Liver (tissue), 9 donors: ENCODE measurements around the gene IFNAR1. TPM values are rescaled to one million over a fixed set of nuclear protein-coding genes. Genes with fewer than 3 reads are reported as not detected.

ENCODE experiments used
- DNase-seq: peaks from one replicate; pipeline ENCODE4 v3.0.0-alpha.2; 2017; ENCODE audit warnings: low spot score
- H3K27ac ChIP-seq, 2 donors: one replicate each; pipeline ENCODE4 v1.7.0; 2013; ENCODE audit warnings: inconsistent platforms in 2 of 2, low read length in 2 of 2, control low read depth in 1 of 2, low read depth in 1 of 2, mild to moderate bottlenecking in 1 of 2
- H3K27me3 ChIP-seq, 4 donors: one replicate each; pipeline versions ENCODE4 v1.6.1 to v1.7.0; 2013; ENCODE audit warnings: low read length in 3 of 4, inconsistent platforms in 1 of 4, mild to moderate bottlenecking in 1 of 4, moderate library complexity in 1 of 4; ENCODE audit not compliant: control insufficient read depth in 4 of 4, insufficient read depth in 4 of 4
- H3K36me3 ChIP-seq, 4 donors: one replicate each; pipeline versions ENCODE4 v1.6.1 to v1.7.0; 2013; ENCODE audit warnings: low read length in 3 of 4, mild to moderate bottlenecking in 3 of 4, low read depth in 1 of 4, moderate library complexity in 1 of 4; ENCODE audit not compliant: control insufficient read depth in 4 of 4, insufficient read depth in 3 of 4
- H3K4me1 ChIP-seq, 4 donors: one replicate each; pipeline versions ENCODE4 v1.6.1 to v1.7.0; 2013; ENCODE audit warnings: low read length in 3 of 4, mild to moderate bottlenecking in 3 of 4, moderate library complexity in 1 of 4; ENCODE audit not compliant: control insufficient read depth in 4 of 4, insufficient read depth in 4 of 4
- H3K4me3 ChIP-seq, 3 donors: one replicate each; pipeline versions ENCODE4 v1.6.1 to v1.7.0; 2013; ENCODE audit warnings: low read length in 3 of 3, control low read depth in 1 of 3, low read depth in 1 of 3, mild to moderate bottlenecking in 1 of 3
- H3K9ac ChIP-seq, 2 donors: one replicate each; pipeline ENCODE4 v1.7.0; 2013; ENCODE audit warnings: low read length in 2 of 2, mild to moderate bottlenecking in 2 of 2, moderate library complexity in 2 of 2, control low read depth in 1 of 2, low read depth in 1 of 2
- H3K9me3 ChIP-seq, 4 donors: one replicate each; pipeline versions ENCODE4 v1.6.1 to v1.7.0; 2013; ENCODE audit warnings: low read length in 3 of 4; ENCODE audit not compliant: control insufficient read depth in 4 of 4
- EGR1 ChIP-seq, 2 donors: IDR thresholded peaks; 2 replicates each; pipeline ENCODE4 v1.6.1; 2016 to 2018; ENCODE audit warnings: antibody characterized with exemption in 2 of 2, low read depth in 2 of 2
- FOXA1 ChIP-seq: IDR thresholded peaks from 2 replicates; pipeline ENCODE4 v1.6.1; 2016; ENCODE audit warnings: antibody characterized with exemption
- FOXA2 ChIP-seq: IDR thresholded peaks from 2 replicates; pipeline ENCODE4 v1.6.1; 2016; ENCODE audit warnings: antibody characterized with exemption
- GABPA ChIP-seq, 2 donors: IDR thresholded peaks in 1 of 2; conservative IDR thresholded peaks in 1 of 2; 2 replicates each; pipeline ENCODE4 v1.6.1; 2016; ENCODE audit warnings: antibody characterized with exemption in 2 of 2, mild to moderate bottlenecking in 1 of 2, moderate library complexity in 1 of 2
- HNF4A ChIP-seq, 2 donors: conservative IDR thresholded peaks; 2 replicates each; pipeline ENCODE4 v1.6.1; 2016; ENCODE audit warnings: antibody characterized with exemption in 2 of 2, mild to moderate bottlenecking in 2 of 2
- HNF4G ChIP-seq: IDR thresholded peaks from 2 replicates; pipeline ENCODE4 v1.6.1; 2016; ENCODE audit warnings: antibody characterized with exemption
- JUND ChIP-seq, 2 donors: IDR thresholded peaks; 2 replicates each; pipeline ENCODE4 v1.6.1; 2016; ENCODE audit warnings: antibody characterized with exemption in 2 of 2
- NR2F2 ChIP-seq: IDR thresholded peaks from 2 replicates; pipeline ENCODE4 v1.6.1; 2016; ENCODE audit warnings: antibody characterized with exemption
- RAD21 ChIP-seq, 2 donors: IDR thresholded peaks; 2 replicates each; pipeline ENCODE4 v1.6.1; 2016; ENCODE audit warnings: antibody characterized with exemption in 2 of 2, mild to moderate bottlenecking in 2 of 2
- RXRA ChIP-seq, 2 donors: IDR thresholded peaks; 2 replicates each; pipeline ENCODE4 v1.6.1; 2017 to 2018; ENCODE audit warnings: antibody characterized with exemption in 2 of 2, mild to moderate bottlenecking in 1 of 2
- SP1 ChIP-seq: IDR thresholded peaks from 2 replicates; pipeline ENCODE4 v1.6.1; 2018; ENCODE audit warnings: antibody characterized with exemption, mild to moderate bottlenecking
- TAF1 ChIP-seq: conservative IDR thresholded peaks from 2 replicates; pipeline ENCODE4 v1.6.1; 2016; ENCODE audit warnings: antibody characterized with exemption, mild to moderate bottlenecking
- YY1 ChIP-seq: IDR thresholded peaks from 2 replicates; pipeline ENCODE4 v1.6.1; 2016; ENCODE audit warnings: antibody characterized with exemption, mild to moderate bottlenecking
- WGBS: extraction: QIAGEN DNeasy Blood & Tissue Kit; methylation state at CpG from one replicate; pipeline ENCODE4 v1.1.7; 2013; 5-methylcytosine and 5-hydroxymethylcytosine counted together
- polyA plus RNA-seq, 2 donors: library from polyadenylated mRNA; stranded (reverse) in 1 of 2; unstranded in 1 of 2; fragments of 200-250 nt in 1 of 2; fragments of >200 nt in 1 of 2; fragmentation: Nextera tagmentation in 1 of 2; extraction: Ambion mirVana in 1 of 2; gene quantifications; one replicate each; pipeline versions ENCODE4 v1.2.1 to v1.2.3, GENCODE V29; 2013 to 2015
- total RNA-seq, 2 donors: library from RNA; depleted of rRNA; stranded (reverse); fragments of >200 nt; gene quantifications; one replicate each; pipeline ENCODE4 v1.2.3, GENCODE V29; 2014
- TF ChIP-seq, protein P1 (sequence below): IDR thresholded peaks from 2 replicates; pipeline ENCODE4 v1.6.1; 2016; ENCODE audit warnings: antibody characterized with exemption
- TF ChIP-seq, protein P2 (sequence below): IDR thresholded peaks from 2 replicates; pipeline ENCODE4 v1.6.1; 2016; ENCODE audit warnings: antibody characterized with exemption
- TF ChIP-seq, protein P3 (sequence below): IDR thresholded peaks from 2 replicates; pipeline ENCODE4 v1.6.1; 2016; ENCODE audit warnings: antibody characterized with exemption
- TF ChIP-seq, protein P4 (sequence below): IDR thresholded peaks from 2 replicates; pipeline ENCODE4 v1.6.1; 2016; ENCODE audit warnings: antibody characterized with exemption, mild to moderate bottlenecking
- donor health status: healthy.
- donor health status: healthy.
- donor health status: healthy.
- donor health status: healthy.
- donor health status: healthy.

Gene IFNAR1
- total and polyA plus RNA-seq, 4 donors: 31.1 to 54.3 (median 46.2) TPM

DNA sequence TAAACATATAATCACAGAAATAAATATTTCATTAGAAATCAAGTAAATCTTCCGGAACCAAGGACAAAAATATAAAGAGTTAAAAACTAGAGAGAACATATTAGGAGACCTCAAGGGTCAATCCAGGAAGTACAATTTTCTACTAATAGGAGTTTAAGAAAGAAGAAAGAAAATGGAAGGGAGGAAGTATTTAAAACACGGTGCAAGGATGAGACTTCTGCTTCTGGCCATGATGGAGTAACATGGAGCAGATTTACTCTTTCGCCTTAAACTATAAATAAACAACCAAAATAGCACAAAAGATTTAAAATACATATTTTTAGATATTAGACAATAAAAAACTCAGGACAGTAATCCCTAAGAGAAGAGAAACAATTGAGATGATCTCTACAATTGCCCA is 12.6 kb upstream of the IFNAR1 start (continued):
- TF ChIP-seq, protein P1, sequence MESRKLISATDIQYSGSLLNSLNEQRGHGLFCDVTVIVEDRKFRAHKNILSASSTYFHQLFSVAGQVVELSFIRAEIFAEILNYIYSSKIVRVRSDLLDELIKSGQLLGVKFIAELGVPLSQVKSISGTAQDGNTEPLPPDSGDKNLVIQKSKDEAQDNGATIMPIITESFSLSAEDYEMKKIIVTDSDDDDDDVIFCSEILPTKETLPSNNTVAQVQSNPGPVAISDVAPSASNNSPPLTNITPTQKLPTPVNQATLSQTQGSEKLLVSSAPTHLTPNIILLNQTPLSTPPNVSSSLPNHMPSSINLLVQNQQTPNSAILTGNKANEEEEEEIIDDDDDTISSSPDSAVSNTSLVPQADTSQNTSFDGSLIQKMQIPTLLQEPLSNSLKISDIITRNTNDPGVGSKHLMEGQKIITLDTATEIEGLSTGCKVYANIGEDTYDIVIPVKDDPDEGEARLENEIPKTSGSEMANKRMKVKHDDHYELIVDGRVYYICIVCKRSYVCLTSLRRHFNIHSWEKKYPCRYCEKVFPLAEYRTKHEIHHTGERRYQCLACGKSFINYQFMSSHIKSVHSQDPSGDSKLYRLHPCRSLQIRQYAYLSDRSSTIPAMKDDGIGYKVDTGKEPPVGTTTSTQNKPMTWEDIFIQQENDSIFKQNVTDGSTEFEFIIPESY: no peak
- TF ChIP-seq GABPA (IDR thresholded peaks at IDR 0.05 in 1 of 2, conservative IDR thresholded peaks at IDR 0.05 in 1 of 2) (no peak), SP1 (no peak)

DNA sequence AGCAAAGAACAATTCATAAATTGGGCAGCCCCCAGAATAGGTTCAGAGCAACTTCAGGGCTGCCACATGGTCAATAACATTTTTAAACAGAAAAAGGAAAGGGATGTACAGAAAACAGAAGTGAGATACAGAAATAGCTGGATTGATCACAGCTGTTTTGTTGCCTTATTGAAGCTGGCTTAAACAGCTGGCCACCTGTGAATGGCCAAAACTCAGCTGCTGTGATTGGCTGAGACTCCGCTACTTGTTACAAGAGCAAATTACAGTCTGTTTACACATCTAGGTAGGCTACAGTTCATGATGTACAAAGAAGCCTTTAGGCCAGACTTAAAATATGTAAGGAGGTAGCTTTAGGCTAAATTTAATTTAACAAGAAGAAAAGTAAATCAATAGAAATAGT is 11.6 kb upstream of the IFNAR1 start:
- DNase-seq: no peak
- WGBS: 96% methylated on average over 1 of the region's 1 CpG
- no peaks in the 10 kb centered on the region for H3K27me3 ChIP-seq
- no peaks in the 10 kb centered on the region for H3K9me3 ChIP-seq
- H3K4me1 ChIP-seq: no peaks in the 10 kb centered on the region
- no peak overlapping the region for H3K4me3 ChIP-seq
- TF ChIP-seq HNF4A (conservative IDR thresholded peaks at IDR 0.05) (no peak), TAF1 (no peak), EGR1 (IDR thresholded peaks at IDR 0.05; ENCODE audit: low read depth in 2 of 2) (no peak), NR2F2 (no peak), RXRA (IDR thresholded peaks at IDR 0.05) (no peak), FOXA1 (no peak), JUND (IDR thresholded peaks at IDR 0.05) (no peak)
- TF ChIP-seq, protein P2, sequence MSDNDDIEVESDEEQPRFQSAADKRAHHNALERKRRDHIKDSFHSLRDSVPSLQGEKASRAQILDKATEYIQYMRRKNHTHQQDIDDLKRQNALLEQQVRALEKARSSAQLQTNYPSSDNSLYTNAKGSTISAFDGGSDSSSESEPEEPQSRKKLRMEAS: no peak
- TF ChIP-seq, protein P3, sequence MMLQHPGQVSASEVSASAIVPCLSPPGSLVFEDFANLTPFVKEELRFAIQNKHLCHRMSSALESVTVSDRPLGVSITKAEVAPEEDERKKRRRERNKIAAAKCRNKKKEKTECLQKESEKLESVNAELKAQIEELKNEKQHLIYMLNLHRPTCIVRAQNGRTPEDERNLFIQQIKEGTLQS: no peak
- no peak overlapping the region for H3K27ac ChIP-seq
- H3K9ac ChIP-seq: no peak overlapping the region
- no peaks in the 10 kb centered on the region for H3K36me3 ChIP-seq

DNA sequence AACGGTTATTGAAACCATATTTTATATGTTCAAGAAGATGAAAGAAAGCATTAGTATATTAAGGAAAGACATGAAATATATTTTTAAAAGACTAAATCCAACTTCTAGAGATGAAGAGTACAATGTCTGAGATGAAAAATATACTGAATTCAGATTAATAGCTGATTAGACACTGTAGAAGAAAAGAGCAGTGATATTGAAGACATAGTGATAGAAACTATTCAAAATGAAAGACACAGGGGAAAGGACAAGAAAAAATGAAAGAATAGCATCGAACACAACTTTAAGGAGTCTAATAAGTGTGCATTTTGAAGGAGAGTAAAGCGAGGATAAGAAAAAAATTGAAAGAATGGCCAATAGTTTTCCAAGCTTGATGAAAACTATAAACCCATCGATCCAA is 11.2 kb upstream of the IFNAR1 start:
- Histone ChIP-seq H3K9ac (no peak overlapping the region), H3K27me3 (no peaks in the 10 kb centered on the region), H3K4me3 (no peak overlapping the region), H3K9me3 (no peaks in the 10 kb centered on the region), H3K36me3 (no peaks in the 10 kb centered on the region), H3K4me1 (no peaks in the 10 kb centered on the region), H3K27ac (no peak overlapping the region)
- WGBS: 92% methylated on average over 4 of the region's 4 CpGs
- DNase-seq: no peak
- TF ChIP-seq YY1 (no peak), EGR1 (IDR thresholded peaks at IDR 0.05; ENCODE audit: low read depth in 2 of 2) (no peak)

DNA sequence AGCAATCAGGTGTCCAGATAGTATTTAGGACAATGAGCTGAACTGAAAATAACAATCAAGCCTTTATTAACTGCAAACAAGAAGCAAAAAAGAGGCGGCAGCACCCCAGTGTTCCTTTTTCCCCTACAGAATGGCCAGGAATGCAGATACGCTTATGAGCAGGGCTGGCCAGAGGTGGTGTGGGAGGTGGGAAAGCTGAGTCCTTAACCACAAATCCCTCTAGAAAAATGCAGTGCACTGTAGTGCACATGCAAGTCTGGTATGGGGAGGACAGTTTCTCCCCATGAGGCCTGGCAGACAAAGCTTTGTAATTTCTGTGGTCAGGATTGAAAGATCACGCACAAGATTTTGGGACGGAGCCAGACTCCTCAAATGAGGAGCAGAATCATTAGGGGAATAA is 10.7 kb upstream of the IFNAR1 start:
- no peak for DNase-seq
- H3K36me3 ChIP-seq: no peaks in the 10 kb centered on the region
- no peak overlapping the region for H3K4me3 ChIP-seq
- H3K27ac ChIP-seq: no peak overlapping the region
- no peaks in the 10 kb centered on the region for H3K27me3 ChIP-seq
- no peak overlapping the region for H3K9ac ChIP-seq
- WGBS: 85% methylated on average over 4 of the region's 4 CpGs
- H3K9me3 ChIP-seq: no peaks in the 10 kb centered on the region
- no peaks in the 10 kb centered on the region for H3K4me1 ChIP-seq
- TF ChIP-seq JUND (IDR thresholded peaks at IDR 0.05) (no peak), TAF1 (no peak), FOXA2 (no peak), NR2F2 (no peak), RAD21 (IDR thresholded peaks at IDR 0.05) (no peak), FOXA1 (no peak), YY1 (no peak), EGR1 (IDR thresholded peaks at IDR 0.05; ENCODE audit: low read depth in 2 of 2) (no peak), GABPA (IDR thresholded peaks at IDR 0.05 in 1 of 2, conservative IDR thresholded peaks at IDR 0.05 in 1 of 2) (no peak), SP1 (no peak), HNF4G (no peak)
- TF ChIP-seq, protein P1: no peak
- TF ChIP-seq, protein P4, sequence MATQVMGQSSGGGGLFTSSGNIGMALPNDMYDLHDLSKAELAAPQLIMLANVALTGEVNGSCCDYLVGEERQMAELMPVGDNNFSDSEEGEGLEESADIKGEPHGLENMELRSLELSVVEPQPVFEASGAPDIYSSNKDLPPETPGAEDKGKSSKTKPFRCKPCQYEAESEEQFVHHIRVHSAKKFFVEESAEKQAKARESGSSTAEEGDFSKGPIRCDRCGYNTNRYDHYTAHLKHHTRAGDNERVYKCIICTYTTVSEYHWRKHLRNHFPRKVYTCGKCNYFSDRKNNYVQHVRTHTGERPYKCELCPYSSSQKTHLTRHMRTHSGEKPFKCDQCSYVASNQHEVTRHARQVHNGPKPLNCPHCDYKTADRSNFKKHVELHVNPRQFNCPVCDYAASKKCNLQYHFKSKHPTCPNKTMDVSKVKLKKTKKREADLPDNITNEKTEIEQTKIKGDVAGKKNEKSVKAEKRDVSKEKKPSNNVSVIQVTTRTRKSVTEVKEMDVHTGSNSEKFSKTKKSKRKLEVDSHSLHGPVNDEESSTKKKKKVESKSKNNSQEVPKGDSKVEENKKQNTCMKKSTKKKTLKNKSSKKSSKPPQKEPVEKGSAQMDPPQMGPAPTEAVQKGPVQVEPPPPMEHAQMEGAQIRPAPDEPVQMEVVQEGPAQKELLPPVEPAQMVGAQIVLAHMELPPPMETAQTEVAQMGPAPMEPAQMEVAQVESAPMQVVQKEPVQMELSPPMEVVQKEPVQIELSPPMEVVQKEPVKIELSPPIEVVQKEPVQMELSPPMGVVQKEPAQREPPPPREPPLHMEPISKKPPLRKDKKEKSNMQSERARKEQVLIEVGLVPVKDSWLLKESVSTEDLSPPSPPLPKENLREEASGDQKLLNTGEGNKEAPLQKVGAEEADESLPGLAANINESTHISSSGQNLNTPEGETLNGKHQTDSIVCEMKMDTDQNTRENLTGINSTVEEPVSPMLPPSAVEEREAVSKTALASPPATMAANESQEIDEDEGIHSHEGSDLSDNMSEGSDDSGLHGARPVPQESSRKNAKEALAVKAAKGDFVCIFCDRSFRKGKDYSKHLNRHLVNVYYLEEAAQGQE: no peak
- TF ChIP-seq, protein P3: no peak
- TF ChIP-seq, protein P2: no peak
